Common myeloid progenitor, CD34-positive (primary cell): Measurements from ENCODE around the gene SMIM1.

Experiments
- CTCF ChIA-PET: fragments of 350-600 bp; sonication (Branson Sonifier 250); formaldehyde crosslinking; loops from one replicate; lab custom pipeline; 2021; ENCODE audit warnings: antibody characterized with exemption; lab: Charles Lee
- POLR2A ChIA-PET: fragments of 350-600 bp; sonication (Branson Sonifier 250); formaldehyde crosslinking; loops from one replicate; lab custom pipeline; 2021; ENCODE audit warnings: antibody characterized with exemption; lab: Charles Lee
- DNase-seq, 3 donors: peaks; one replicate each; pipeline versions ENCODE4 v3.0.0 to v3.0.0-alpha.2; 2013
- H3K27ac ChIP-seq, 2 experiments: 1 replicate in 1 of 2; 2 replicates in 1 of 2; pipeline ENCODE4 v1.7.0; 2013; ENCODE audit warnings: inconsistent platforms in 2 of 2, low read length in 2 of 2, mild to moderate bottlenecking in 2 of 2, low read depth in 1 of 2, moderate library complexity in 1 of 2; ENCODE audit not compliant: severe bottlenecking in 2 of 2, insufficient read depth in 1 of 2, poor library complexity in 1 of 2
- H3K27me3 ChIP-seq, 5 experiments: replicated peaks in 2 of 5; 1 replicate in 3 of 5; 2 replicates in 2 of 5; pipeline versions ENCODE4 v1.6.1 to v1.7.0; 2013; ENCODE audit warnings: low read length in 4 of 5, mild to moderate bottlenecking in 2 of 5, moderate library complexity in 2 of 5, inconsistent platforms in 1 of 5; ENCODE audit not compliant: insufficient read depth in 5 of 5, control insufficient read depth in 4 of 5
- H3K36me3 ChIP-seq, 4 experiments: 1 replicate in 2 of 4; 2 replicates in 2 of 4; pipeline versions ENCODE4 v1.6.1 to v1.7.0; 2013; ENCODE audit warnings: low read length in 3 of 4, control low read depth in 1 of 4, mild to moderate bottlenecking in 1 of 4; ENCODE audit not compliant: control insufficient read depth in 4 of 4, insufficient read depth in 4 of 4
- H3K4me1 ChIP-seq, 4 experiments: 1 replicate in 3 of 4; 2 replicates in 1 of 4; pipeline versions ENCODE4 v1.6.1 to v1.7.1; 2013; ENCODE audit warnings: low read length in 3 of 4, mild to moderate bottlenecking in 3 of 4, control low read depth in 1 of 4, inconsistent platforms in 1 of 4, moderate library complexity in 1 of 4; ENCODE audit not compliant: control insufficient read depth in 4 of 4, insufficient read depth in 4 of 4; ENCODE audit errors: control extremely low read depth in 1 of 4
- H3K4me3 ChIP-seq, 7 experiments: 1 replicate in 4 of 7; 2 replicates in 3 of 7; pipeline versions ENCODE4 v1.5.1 to v1.7.0; 2013; ENCODE audit warnings: mild to moderate bottlenecking in 7 of 7, low read length in 6 of 7, moderate library complexity in 6 of 7, inconsistent platforms in 2 of 7, low read depth in 2 of 7, control low read depth in 1 of 7; ENCODE audit not compliant: insufficient read depth in 4 of 7, control insufficient read depth in 1 of 7; ENCODE audit errors: extremely low read depth in 1 of 7
- H3K9me3 ChIP-seq, 5 experiments: 1 replicate in 4 of 5; 2 replicates in 1 of 5; pipeline versions ENCODE4 v1.6.1 to v1.7.1; 2013; ENCODE audit warnings: low read length in 4 of 5, mild to moderate bottlenecking in 2 of 5, inconsistent platforms in 1 of 5, low read depth in 1 of 5, moderate library complexity in 1 of 5; ENCODE audit not compliant: control insufficient read depth in 4 of 5, insufficient read depth in 2 of 5; ENCODE audit errors: control extremely low read depth in 1 of 5
- WGBS: methylation state at CpG from one replicate; pipeline ENCODE4 v1.1.5; 2013; ENCODE audit not compliant: insufficient coverage; 5-methylcytosine and 5-hydroxymethylcytosine counted together

Gene SMIM1

DNA sequence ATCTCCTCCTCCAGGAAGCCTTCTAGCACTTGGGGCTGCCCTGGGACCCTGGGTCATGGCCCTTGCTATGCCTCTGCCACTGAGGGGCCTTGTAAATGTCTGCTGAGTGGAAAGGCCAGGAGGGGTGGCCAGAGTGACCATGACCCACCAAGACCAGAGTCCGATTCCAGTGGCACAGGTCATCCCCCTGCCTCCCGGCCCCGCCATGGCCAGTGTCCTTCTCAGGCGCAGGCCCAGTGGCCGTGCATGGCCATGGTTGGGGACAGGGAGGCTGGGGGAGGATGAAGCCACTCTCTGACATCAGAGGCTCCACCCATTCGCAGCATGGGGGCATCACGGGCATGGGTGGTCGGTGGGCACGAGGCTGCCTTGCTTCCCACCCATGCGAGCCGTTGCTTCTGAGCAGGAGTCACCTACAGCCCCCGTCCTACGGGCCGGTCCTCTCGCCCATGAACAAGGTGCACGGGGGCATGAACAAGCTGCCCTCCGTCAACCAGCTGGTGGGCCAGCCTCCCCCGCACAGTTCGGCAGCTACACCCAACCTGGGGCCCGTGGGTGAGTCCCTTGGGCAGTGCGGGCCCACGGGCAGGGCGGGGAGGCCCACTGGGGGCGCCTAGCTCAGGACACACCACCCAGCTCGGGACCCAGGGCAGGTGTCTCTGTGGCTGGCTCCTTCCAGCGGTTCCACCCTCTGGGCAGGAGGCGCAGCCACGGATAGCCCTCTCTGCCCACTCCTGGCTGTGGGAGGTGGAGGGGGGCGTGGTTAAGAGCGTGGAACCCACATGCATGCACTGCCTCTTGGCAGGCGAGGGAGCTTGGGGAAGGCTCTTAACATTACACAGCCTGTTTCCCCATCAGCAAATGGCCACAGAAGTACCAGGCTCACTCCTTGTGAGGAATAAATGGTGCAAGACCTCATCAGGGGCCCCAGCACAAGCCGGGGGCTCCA lies 42.7 kb upstream of the SMIM1 start:
- WGBS = 88% methylated on average over 26 of the region's 32 CpGs
- Histone ChIP-seq H3K9me3 (no peaks in the 10 kb centered on the region), H3K36me3 (peaks cover 0 to 1% (median 0%) of the 10 kb centered on the region in 4 experiments), H3K27me3 (peaks cover 0 to 35% (median 3%) of the 10 kb centered on the region in 5 experiments), H3K4me3 (no peak overlapping the region), H3K4me1 (peaks cover 0 to 7% (median 2%) of the 10 kb centered on the region in 4 experiments), H3K27ac (no peak overlapping the region)
- ChIA-PET CTCF (interaction anchor here (1.0 to 1.3 kb wide), 2 partner anchors 9 to 14 kb away, joined by 3 to 4 read pairs; no protein-coding TSS in a partner anchor), POLR2A (interaction anchor here (0.6 kb wide), 1 partner anchor 9 kb away, joined by 3 read pairs; no protein-coding TSS in a partner anchor)
- DNase-seq = no peak

DNA sequence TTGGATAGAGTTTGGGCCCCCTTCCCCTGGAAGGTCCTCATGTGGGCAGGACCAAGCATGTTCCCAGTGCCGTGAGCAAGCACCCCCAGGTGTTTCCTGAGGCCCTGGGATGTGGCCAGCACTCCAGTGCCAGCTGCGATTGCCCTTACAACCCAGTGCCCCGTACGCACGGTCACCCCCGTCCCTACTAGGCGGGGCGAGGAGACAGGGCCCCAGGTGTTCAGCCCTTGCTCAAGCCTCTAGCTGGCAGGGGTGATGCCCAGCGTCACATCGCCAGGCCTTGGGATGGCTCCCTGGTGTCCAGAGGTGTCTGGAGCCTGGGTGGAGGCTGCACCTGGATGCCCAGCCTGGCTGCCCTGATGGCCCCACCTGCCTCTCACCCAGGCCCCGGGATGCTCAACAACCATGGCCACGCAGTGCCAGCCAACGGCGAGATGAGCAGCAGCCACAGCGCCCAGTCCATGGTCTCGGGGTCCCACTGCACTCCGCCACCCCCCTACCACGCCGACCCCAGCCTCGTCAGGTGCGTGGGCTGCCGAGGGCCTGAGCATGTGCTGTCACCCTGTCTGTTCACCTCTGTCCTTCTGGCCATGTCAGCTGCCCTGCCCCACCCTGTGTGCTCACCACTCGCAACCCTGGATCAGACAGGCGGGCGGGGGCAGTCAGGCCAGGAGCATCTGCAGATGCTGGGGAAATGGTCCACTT lies 41.9 kb upstream of the SMIM1 start:
- peaks cover 0 to 6% (median 2%) of the 10 kb centered on the region in 4 experiments for H3K36me3 ChIP-seq
- DNase-seq = peak in 2 of 3 donors; percentile 46 to 56
- no peak overlapping the region for H3K27ac ChIP-seq
- CTCF ChIA-PET = interaction anchor here (1.0 to 1.3 kb wide), 2 partner anchors 9 to 13 kb away, joined by 3 to 4 read pairs; no protein-coding TSS in a partner anchor
- POLR2A ChIA-PET = interaction anchor here (0.6 kb wide), 1 partner anchor 8 kb away, joined by 3 read pairs; no protein-coding TSS in a partner anchor
- H3K9me3 ChIP-seq = no peaks in the 10 kb centered on the region
- no peak overlapping the region for H3K4me3 ChIP-seq
- H3K4me1 ChIP-seq = peaks cover 0 to 7% (median 2%) of the 10 kb centered on the region in 4 experiments
- WGBS = 71% methylated on average over 25 of the region's 25 CpGs
- peaks cover 0 to 35% (median 3%) of the 10 kb centered on the region in 5 experiments for H3K27me3 ChIP-seq

DNA sequence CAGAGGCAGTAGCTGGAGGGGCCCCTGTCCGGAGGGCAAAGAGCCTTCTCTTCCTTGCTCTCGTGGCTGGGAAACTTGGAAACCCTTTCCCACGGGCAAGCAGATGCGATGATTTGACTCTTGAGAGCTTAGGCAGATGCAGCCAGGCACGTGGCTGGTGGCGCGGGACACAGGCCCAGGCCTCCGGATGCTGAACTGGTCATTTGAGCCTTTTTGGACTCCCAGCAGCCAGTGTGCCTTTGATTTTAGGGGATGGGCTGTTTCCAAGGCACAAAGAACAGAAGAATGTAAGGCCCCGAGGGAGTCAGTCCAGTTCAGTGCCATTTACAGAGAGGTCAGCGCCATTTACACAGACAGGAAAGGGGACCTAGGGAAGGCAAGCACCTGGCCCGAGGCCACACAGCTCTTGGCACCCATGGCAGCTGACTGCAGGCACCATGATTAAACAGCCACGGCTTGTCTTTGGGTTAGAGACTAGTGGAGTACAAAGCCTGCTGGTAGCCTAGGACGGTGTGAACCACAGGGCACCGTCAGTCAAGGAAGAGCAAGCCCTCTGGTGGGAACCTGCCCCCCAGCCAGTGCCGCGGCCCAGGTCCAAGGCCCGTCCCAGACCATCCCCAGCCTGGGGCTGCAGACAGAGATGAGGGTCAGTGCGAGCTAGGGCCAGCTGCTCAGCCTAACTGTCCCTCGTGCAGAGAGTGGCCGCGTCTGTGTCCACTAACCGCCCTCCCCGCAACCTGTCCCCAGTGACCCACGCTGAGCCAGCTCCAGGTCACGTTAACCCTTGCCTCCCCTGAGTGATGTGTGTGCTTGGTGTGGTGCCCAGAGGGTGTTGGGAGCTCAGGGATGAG lies 40.7 kb upstream of the SMIM1 start:
- H3K4me1 ChIP-seq = peaks cover 0 to 7% (median 2%) of the 10 kb centered on the region in 4 experiments
- peaks cover 0 to 35% (median 3%) of the 10 kb centered on the region in 5 experiments for H3K27me3 ChIP-seq
- H3K36me3 ChIP-seq = peaks cover 0 to 17% (median 10%) of the 10 kb centered on the region in 4 experiments
- H3K27ac ChIP-seq = no peak overlapping the region
- CTCF ChIA-PET = interaction anchor here (1.1 kb wide), 1 partner anchor 37 kb away, joined by 3 read pairs; no protein-coding TSS in a partner anchor
- DNase-seq = no peak
- H3K9me3 ChIP-seq = no peaks in the 10 kb centered on the region
- no peak overlapping the region for H3K4me3 ChIP-seq
- POLR2A ChIA-PET = no interaction called here
- WGBS = 92% methylated on average over 24 of the region's 25 CpGs

DNA sequence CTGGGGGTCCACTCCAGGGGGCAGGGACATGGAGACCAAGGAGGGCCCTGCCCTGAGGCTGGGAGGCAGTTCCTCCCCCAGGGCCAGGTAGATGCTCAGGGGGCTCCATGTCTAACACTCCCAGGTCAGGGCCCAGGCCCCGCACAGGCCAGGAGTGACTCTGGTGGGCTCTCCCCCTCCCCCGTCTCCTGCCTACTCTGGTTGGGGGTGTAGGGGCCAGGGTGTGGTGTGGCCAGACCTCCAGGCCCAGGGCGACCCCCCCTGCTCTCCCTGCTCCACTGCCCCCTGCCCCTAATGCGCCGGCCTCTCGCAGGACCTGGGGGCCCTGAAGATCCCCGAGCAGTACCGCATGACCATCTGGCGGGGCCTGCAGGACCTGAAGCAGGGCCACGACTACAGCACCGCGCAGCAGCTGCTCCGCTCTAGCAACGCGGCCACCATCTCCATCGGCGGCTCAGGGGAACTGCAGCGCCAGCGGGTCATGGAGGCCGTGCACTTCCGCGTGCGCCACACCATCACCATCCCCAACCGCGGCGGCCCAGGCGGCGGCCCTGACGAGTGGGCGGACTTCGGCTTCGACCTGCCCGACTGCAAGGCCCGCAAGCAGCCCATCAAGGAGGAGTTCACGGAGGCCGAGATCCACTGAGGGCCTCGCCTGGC lies 40.0 kb upstream of the SMIM1 start:
- CTCF ChIA-PET = interaction anchor here (1.1 kb wide), 1 partner anchor 37 kb away, joined by 3 read pairs; no protein-coding TSS in a partner anchor
- H3K4me3 ChIP-seq = no peak overlapping the region
- 48% methylated on average over 26 of the region's 37 CpGs for WGBS
- H3K9me3 ChIP-seq = no peaks in the 10 kb centered on the region
- H3K4me1 ChIP-seq = peaks cover 0 to 7% (median 2%) of the 10 kb centered on the region in 4 experiments
- peak in 2 of 3 donors; percentile 22 to 24 for DNase-seq
- peaks cover 0 to 23% (median 14%) of the 10 kb centered on the region in 4 experiments for H3K36me3 ChIP-seq
- POLR2A ChIA-PET = no interaction called here
- no peak overlapping the region for H3K27ac ChIP-seq
- peaks cover 0 to 35% (median 3%) of the 10 kb centered on the region in 5 experiments for H3K27me3 ChIP-seq

DNA sequence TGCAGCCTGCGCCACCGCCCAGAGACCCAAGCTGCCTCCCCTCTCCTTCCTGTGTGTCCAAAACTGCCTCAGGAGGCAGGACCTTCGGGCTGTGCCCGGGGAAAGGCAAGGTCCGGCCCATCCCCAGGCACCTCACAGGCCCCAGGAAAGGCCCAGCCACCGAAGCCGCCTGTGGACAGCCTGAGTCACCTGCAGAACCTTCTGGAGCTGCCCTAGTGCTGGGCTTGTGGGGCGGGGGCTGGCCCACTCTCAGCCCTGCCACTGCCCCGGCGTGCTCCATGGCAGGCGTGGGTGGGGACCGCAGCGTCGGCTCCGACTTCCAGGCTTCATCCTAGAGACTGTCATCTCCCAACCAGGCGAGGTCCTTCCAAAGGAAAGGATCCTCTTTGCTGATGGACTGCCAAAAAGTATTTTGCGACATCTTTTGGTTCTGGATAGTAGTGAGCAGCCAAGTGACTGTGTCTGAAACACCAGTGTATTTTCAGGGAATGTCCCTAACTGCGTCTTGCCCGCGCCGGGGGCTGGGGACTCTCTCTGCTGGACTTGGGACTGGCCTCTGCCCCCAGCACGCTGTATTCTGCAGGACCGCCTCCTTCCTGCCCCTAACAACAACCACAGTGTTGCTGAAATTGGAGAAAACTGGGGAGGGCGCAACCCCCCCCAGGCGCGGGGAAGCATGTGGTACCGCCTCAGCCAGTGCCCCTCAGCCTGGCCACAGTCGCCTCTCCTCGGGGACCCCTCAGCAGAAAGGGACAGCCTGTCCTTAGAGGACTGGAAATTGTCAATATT lies 39.3 kb upstream of the SMIM1 start:
- CTCF ChIA-PET = interaction anchor here (1.0 kb wide), 1 partner anchor 9 kb away, joined by 3 read pairs; no protein-coding TSS in a partner anchor
- H3K36me3 ChIP-seq = peaks cover 0 to 28% (median 21%) of the 10 kb centered on the region in 4 experiments
- DNase-seq = no peak
- 89% methylated on average over 29 of the region's 29 CpGs for WGBS
- no peak overlapping the region for H3K4me3 ChIP-seq
- H3K27me3 ChIP-seq = peaks cover 0 to 28% (median 3%) of the 10 kb centered on the region in 5 experiments
- POLR2A ChIA-PET = no interaction called here
- no peak overlapping the region for H3K27ac ChIP-seq
- H3K4me1 ChIP-seq = peaks cover 0 to 7% (median 2%) of the 10 kb centered on the region in 4 experiments
- H3K9me3 ChIP-seq = no peaks in the 10 kb centered on the region
